HepG2 (cell line): ENCODE results near the gene GLTPD2. TPM values are rescaled to one million over a fixed set of nuclear protein-coding genes. Genes with fewer than 3 reads are reported as not detected.
A peak's percentile ranks its signal among the peaks of the same experiment; 100 is the strongest.

Experiments
- AHR ChIP-seq: IDR thresholded peaks from 2 replicates; pipeline ENCODE4 v1.6.1; 2018; ENCODE audit warnings: missing genetic modification reagents, missing compliant biosample characterization
- HNF4G ChIP-seq, 2 experiments: sonication (generic) in 1 of 2; formaldehyde crosslinking in 1 of 2; IDR thresholded peaks; 2 replicates each; pipeline versions ENCODE4 v1.4.0 to v1.6.1; 2011 to 2020; ENCODE audit warnings: borderline replicate concordance in 2 of 2, low read depth in 2 of 2, mild to moderate bottlenecking in 2 of 2, low read length in 1 of 2, missing genetic modification reagents in 1 of 2, moderate library complexity in 1 of 2
- IRF2 ChIP-seq: IDR thresholded peaks from 2 replicates; pipeline ENCODE4 v1.6.1; 2018; ENCODE audit warnings: missing genetic modification reagents, missing compliant biosample characterization
- KLF13 ChIP-seq: sonication (generic); formaldehyde crosslinking; IDR thresholded peaks from 2 replicates; pipeline ENCODE4 v1.4.0; 2020; ENCODE audit warnings: mild to moderate bottlenecking, missing genetic modification reagents
- RBM22 ChIP-seq: fragments of 200-400 bp; formaldehyde crosslinking; optimal IDR thresholded peaks from 2 replicates; pipeline ENCODE3; 2017; ENCODE audit warnings: mild to moderate bottlenecking, low read length, moderate library complexity
- RELA ChIP-seq: sonication (generic); formaldehyde crosslinking; IDR thresholded peaks from 2 replicates; pipeline ENCODE4 v1.4.0; 2020; ENCODE audit warnings: missing genetic modification reagents
- SRY ChIP-seq: sonication (generic); formaldehyde crosslinking; IDR thresholded peaks from 2 replicates; pipeline ENCODE4 v1.8.0; 2022; ENCODE audit warnings: mild to moderate bottlenecking, missing genetic modification reagents
- ZBTB21 ChIP-seq: sonication (generic); formaldehyde crosslinking; IDR thresholded peaks from 2 replicates; pipeline ENCODE4 v1.4.0; 2020; ENCODE audit warnings: missing genetic modification reagents
- ZEB1 ChIP-seq: IDR thresholded peaks from 2 replicates; pipeline ENCODE4 v1.6.1; 2012; ENCODE audit warnings: mild to moderate bottlenecking, low read depth, inconsistent platforms; ENCODE audit not compliant: insufficient replicate concordance
- ZFP36L1 ChIP-seq: sonication (generic); formaldehyde crosslinking; IDR thresholded peaks from 2 replicates; pipeline ENCODE4 v1.8.0; 2022; ENCODE audit warnings: mild to moderate bottlenecking, missing genetic modification reagents, moderate library complexity
- ZNF224 ChIP-seq: sonication (generic); formaldehyde crosslinking; IDR thresholded peaks from 2 replicates; pipeline ENCODE4 v1.5.0; 2020; ENCODE audit warnings: mild to moderate bottlenecking, missing genetic modification reagents
- ZNF337 ChIP-seq: sonication (generic); formaldehyde crosslinking; IDR thresholded peaks from 2 replicates; pipeline ENCODE4 v1.5.1; 2020; ENCODE audit warnings: missing genetic modification reagents, low read depth, mild to moderate bottlenecking, borderline replicate concordance
- ZNF616 ChIP-seq: sonication (generic); formaldehyde crosslinking; IDR thresholded peaks from 2 replicates; pipeline ENCODE4 v1.5.0; 2020; ENCODE audit warnings: low read depth, mild to moderate bottlenecking, missing genetic modification reagents
- ZNF709 ChIP-seq: sonication (generic); formaldehyde crosslinking; IDR thresholded peaks from 2 replicates; pipeline ENCODE4 v1.5.0; 2020; ENCODE audit warnings: mild to moderate bottlenecking, missing genetic modification reagents
- ZNF768 ChIP-seq: sonication (generic); formaldehyde crosslinking; IDR thresholded peaks from 2 replicates; pipeline ENCODE4 v1.4.0; 2020; ENCODE audit warnings: missing genetic modification reagents
- polyA plus RNA-seq, 8 experiments: library from polyadenylated mRNA; depleted of rRNA in 3 of 8; stranded (reverse) in 7 of 8; unstranded in 1 of 8; fragments of >200 nt; fragmentation: Illumina TruSeq in 4 of 8; extraction: Trizol in 4 of 8; gene quantifications; 2 replicates each; pipeline versions ENCODE4 v1.2.1 to v1.2.3, GENCODE V29; 2011 to 2016; ENCODE audit warnings: low read depth in 4 of 8, missing spikeins in 1 of 8, mixed read lengths in 1 of 8; ENCODE audit not compliant: insufficient read depth in 1 of 8
- total RNA-seq, 5 experiments: library from RNA; depleted of rRNA; stranded (reverse); fragments of >200 nt; fragmentation: Illumina TruSeq; extraction: Trizol; gene quantifications; 2 replicates each; pipeline ENCODE4 v1.2.3, GENCODE V29; 2016; ENCODE audit warnings: low read depth in 1 of 5
- TF ChIP-seq, protein P1 (sequence below): sonication (generic); formaldehyde crosslinking; conservative IDR thresholded peaks from 2 replicates; pipeline ENCODE4 v1.4.0; 2020; ENCODE audit warnings: missing genetic modification reagents
- TF ChIP-seq, protein P2 (sequence below): sonication (generic); formaldehyde crosslinking; IDR thresholded peaks from 2 replicates; pipeline ENCODE4 v1.9.0; 2022; ENCODE audit warnings: missing genetic modification reagents, mild to moderate bottlenecking, borderline replicate concordance
- TF ChIP-seq, protein P3 (sequence below): sonication (generic); formaldehyde crosslinking; conservative IDR thresholded peaks from 2 replicates; pipeline ENCODE4 v1.4.0; 2020; ENCODE audit warnings: missing genetic modification reagents
- TF ChIP-seq, protein P4 (sequence below): sonication (generic); formaldehyde crosslinking; IDR thresholded peaks from 2 replicates; pipeline ENCODE4 v1.4.0; 2020; ENCODE audit warnings: missing genetic modification reagents, borderline replicate concordance
- TF ChIP-seq, protein P5 (sequence below): sonication (generic); formaldehyde crosslinking; conservative IDR thresholded peaks from 2 replicates; pipeline ENCODE4 v1.8.0; 2022; ENCODE audit warnings: low read depth, missing genetic modification reagents

GLTPD2 gene
- total and polyA plus RNA-seq, 2 of the 13 experiments (the other 11 are each of a cell fraction or from before 2014, with no cell fraction given): 7.5 to 12.9 TPM

DNA sequence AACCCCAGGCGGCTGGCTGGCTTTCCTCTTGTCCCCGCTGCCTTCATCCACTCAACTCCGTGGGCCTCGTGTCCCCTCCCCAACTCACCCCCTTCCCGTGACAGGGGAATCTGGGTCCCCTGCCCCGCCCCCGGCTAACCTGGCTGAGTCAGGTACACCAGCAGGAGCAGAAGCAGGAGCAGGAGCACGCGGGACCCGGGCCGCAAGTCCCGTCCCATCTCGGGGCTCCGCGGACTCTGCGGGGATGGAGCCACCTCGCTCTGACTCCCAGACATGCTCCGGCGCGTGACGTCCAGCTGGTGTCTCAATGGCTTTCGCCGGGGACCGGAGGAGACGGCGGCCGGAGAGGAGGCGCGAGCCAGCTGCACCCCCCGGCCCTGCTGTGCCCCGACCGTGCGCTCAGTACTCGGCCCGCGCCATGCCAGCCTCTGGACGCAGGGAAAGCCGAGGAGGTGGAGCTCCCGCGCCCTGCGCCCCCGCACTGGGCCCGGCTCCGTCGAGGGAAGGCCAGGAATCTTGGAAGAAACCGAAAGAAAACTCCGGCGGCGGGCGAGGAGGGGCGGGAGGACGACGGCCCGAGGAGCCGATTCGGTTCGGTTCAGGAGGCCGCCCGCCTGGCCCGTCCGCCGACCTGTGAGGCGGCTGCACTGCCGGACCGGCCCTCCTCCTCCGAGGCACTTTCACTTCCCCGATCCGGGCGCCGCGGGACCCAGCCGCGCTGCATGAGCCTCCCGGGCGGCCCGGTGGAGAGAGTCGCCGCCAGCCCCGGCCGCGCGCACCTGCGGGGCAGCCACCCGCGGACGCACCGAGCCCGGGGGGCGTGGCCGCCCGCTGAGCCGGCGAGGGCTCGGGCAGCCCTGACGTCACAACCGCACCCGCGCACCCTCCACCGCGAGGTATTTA, 49.4 kb upstream of the GLTPD2 start, which contains the start of the genes CXCL16 and ZMYND15 (continued):
- TF ChIP-seq, protein P1, sequence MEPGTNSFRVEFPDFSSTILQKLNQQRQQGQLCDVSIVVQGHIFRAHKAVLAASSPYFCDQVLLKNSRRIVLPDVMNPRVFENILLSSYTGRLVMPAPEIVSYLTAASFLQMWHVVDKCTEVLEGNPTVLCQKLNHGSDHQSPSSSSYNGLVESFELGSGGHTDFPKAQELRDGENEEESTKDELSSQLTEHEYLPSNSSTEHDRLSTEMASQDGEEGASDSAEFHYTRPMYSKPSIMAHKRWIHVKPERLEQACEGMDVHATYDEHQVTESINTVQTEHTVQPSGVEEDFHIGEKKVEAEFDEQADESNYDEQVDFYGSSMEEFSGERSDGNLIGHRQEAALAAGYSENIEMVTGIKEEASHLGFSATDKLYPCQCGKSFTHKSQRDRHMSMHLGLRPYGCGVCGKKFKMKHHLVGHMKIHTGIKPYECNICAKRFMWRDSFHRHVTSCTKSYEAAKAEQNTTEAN (CRISPR knock-in tag): no peak
- TF ChIP-seq SRY (CRISPR knock-in tag) (no peak; the same call in 1 of the 2 replicates), RELA (no peak), IRF2 (no peak), ZNF224 (no peak), ZFP36L1 (CRISPR knock-in tag) (no peak), AHR (CRISPR knock-in tag) (0 out of 2 replicates have a peak, but pooled peaks have one; percentile 62), ZNF709 (CRISPR knock-in tag) (peak; percentile 89), ZNF768 (0 out of 2 replicates have a peak, but pooled peaks have one; percentile 7), KLF13 (CRISPR knock-in tag) (no peak), HNF4G (IDR thresholded peaks at IDR 0.05; ENCODE audit: borderline replicate concordance, low read depth, low read length) (no peak), HNF4G (CRISPR knock-in tag; IDR thresholded peaks at IDR 0.05; ENCODE audit: borderline replicate concordance, low read depth) (no peak; the same call in 1 of the 2 replicates), ZNF337 (CRISPR knock-in tag) (no peak), ZBTB21 (no peak), ZEB1 (peak; percentile 23), ZNF616 (CRISPR knock-in tag) (no peak; the same call in 1 of the 2 replicates), RBM22 (no peak)
- TF ChIP-seq, protein P2, sequence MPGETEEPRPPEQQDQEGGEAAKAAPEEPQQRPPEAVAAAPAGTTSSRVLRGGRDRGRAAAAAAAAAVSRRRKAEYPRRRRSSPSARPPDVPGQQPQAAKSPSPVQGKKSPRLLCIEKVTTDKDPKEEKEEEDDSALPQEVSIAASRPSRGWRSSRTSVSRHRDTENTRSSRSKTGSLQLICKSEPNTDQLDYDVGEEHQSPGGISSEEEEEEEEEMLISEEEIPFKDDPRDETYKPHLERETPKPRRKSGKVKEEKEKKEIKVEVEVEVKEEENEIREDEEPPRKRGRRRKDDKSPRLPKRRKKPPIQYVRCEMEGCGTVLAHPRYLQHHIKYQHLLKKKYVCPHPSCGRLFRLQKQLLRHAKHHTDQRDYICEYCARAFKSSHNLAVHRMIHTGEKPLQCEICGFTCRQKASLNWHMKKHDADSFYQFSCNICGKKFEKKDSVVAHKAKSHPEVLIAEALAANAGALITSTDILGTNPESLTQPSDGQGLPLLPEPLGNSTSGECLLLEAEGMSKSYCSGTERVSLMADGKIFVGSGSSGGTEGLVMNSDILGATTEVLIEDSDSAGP: peak; percentile 68; the same call in 1 of the 2 replicates
- TF ChIP-seq, protein P3, sequence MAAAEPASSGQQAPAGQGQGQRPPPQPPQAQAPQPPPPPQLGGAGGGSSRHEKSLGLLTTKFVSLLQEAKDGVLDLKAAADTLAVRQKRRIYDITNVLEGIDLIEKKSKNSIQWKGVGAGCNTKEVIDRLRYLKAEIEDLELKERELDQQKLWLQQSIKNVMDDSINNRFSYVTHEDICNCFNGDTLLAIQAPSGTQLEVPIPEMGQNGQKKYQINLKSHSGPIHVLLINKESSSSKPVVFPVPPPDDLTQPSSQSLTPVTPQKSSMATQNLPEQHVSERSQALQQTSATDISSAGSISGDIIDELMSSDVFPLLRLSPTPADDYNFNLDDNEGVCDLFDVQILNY (CRISPR knock-in tag): no peak
- TF ChIP-seq, protein P4, sequence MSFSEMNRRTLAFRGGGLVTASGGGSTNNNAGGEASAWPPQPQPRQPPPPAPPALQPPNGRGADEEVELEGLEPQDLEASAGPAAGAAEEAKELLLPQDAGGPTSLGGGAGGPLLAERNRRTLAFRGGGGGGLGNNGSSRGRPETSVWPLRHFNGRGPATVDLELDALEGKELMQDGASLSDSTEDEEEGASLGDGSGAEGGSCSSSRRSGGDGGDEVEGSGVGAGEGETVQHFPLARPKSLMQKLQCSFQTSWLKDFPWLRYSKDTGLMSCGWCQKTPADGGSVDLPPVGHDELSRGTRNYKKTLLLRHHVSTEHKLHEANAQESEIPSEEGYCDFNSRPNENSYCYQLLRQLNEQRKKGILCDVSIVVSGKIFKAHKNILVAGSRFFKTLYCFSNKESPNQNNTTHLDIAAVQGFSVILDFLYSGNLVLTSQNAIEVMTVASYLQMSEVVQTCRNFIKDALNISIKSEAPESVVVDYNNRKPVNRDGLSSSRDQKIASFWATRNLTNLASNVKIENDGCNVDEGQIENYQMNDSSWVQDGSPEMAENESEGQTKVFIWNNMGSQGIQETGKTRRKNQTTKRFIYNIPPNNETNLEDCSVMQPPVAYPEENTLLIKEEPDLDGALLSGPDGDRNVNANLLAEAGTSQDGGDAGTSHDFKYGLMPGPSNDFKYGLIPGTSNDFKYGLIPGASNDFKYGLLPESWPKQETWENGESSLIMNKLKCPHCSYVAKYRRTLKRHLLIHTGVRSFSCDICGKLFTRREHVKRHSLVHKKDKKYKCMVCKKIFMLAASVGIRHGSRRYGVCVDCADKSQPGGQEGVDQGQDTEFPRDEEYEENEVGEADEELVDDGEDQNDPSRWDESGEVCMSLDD (CRISPR knock-in tag): no peak
- TF ChIP-seq, protein P5, sequence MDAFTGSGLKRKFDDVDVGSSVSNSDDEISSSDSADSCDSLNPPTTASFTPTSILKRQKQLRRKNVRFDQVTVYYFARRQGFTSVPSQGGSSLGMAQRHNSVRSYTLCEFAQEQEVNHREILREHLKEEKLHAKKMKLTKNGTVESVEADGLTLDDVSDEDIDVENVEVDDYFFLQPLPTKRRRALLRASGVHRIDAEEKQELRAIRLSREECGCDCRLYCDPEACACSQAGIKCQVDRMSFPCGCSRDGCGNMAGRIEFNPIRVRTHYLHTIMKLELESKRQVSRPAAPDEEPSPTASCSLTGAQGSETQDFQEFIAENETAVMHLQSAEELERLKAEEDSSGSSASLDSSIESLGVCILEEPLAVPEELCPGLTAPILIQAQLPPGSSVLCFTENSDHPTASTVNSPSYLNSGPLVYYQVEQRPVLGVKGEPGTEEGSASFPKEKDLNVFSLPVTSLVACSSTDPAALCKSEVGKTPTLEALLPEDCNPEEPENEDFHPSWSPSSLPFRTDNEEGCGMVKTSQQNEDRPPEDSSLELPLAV (CRISPR knock-in tag): no peak
